ENCODE measurements around the gene RNLS.

RNLS gene

DNA sequence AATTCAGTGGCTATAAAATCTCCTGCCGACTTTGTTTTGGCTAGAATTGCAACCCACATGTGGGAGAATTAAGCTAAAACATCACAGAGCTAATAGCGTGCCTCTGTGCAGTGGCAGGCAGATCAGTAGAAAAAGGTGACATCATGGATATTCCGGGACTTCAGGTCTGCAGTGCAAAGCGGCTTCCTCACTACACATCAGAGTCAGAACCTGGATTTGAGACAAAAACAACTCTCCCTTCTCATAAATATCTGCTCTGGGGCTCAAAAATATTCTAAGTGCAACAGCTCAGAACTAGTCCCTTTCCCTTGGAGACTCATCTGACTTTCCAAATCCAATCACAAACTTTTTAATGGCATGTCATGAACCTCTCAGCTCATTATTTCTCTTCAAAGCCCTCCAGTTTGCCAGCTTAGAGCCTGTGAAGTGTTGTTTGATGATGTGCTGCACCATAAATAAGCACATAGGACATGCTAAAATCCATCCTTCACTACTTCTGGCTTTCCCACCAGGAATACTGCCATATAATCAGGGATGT, 337.1 kb downstream of the RNLS start:
- DNase-seq: no peak

DNA sequence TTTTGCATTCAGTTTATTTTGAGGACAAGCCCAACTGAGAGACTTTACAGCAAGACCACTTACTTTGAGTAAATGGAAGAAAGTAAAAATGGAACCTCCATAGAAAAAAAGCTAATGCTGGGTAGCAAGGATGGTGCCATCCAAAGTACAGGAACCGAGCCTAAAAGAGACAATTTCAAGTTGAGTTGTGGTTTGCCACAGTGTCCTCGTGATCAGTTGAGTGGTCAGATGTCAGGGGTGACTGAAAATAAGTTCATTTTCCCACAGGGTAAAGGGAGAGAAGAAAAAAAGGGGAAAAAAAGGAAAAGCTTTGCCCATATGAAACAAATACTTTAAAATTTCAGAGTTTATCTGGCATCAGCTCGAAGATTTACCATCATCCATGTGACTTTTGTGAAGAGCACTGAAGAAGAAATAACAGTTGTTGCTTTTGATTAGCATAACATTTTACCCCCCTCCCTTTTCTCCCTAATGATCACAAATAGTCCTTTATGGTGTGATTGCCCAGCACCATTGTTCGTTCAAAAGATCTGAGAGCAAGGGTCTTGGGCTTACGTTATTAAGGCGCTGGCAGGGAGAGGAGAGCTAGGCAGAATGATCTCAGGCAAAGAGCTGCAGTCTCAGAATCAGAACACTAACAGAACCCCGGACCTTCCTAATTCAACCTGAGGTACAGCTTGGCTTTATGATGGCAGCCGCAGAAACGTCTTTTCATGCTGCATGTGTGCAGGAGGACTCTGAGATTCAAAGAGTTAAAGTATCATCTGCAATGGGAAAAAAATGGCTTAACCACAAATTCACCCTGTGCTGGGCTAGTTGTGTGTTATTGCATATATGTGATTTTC, 338.1 kb downstream of the RNLS start:
- no peak for DNase-seq

DNA sequence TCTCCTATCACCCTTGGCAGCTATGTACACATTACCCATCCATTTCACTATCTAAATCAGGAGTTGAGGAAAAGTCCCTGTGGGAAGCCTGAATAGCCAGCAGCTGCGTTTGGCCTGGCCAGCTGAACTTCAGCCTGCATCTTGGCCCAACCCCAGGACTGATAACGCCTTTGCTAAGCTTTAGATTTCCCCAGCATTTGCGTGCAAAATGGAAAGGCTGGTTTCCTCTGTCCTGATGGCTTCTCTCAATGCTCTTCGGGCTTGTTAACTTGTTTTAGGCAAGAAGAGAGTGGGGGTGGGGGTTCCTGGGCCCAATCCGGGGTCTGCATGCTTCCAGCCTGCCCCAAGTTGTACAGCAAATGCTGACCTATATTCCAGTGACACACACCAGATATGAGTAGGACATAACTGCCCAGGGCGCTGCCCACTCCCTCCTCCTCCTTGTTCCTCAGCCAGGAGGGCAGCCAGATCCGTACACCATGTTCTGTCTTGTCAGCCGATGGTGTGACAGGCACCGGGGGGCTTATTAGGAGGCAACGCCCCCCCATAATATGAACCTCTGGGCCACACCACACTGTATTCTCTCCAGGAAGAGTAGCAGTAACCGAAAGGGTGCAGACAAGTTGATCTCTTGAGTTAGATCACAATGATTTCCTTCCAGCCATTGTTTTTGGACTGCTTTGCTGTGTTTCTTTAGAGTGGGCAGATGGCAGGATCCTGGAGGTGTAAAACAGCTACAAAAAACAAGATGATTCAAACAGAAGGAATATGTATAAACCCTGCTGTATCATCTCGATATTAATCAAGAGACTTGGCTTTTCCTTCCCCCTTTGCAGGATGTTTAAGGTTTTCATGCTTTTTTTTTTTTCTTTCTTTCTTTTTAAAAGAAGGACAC, 339.0 kb downstream of the RNLS start:
- no peak for DNase-seq

DNA sequence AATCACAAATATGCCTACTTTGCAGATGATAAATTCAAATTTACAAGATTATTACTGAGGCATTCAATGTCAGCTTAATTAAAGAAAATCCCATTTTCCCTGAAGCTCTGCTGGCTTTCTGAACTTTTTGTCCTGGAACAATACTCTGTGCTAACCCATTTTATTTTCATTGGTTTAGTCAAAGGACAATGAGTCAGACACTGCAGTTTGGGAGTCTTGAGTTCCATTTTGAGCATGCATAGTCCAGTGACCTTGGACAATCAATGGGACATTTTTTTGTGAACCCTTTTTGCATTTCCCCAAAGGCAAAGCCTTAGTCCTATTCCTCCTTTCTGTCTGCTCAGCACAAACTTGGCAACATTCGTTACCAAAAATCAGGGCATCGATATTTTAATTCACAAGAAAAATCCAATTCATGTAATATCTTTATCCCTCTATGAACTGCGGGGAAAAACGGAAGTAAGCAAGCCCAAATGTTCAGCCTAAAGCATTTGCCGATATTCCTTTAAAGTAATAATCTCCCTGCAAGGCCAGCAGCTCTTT, 339.8 kb downstream of the RNLS start:
- DNase-seq: no peak

DNA sequence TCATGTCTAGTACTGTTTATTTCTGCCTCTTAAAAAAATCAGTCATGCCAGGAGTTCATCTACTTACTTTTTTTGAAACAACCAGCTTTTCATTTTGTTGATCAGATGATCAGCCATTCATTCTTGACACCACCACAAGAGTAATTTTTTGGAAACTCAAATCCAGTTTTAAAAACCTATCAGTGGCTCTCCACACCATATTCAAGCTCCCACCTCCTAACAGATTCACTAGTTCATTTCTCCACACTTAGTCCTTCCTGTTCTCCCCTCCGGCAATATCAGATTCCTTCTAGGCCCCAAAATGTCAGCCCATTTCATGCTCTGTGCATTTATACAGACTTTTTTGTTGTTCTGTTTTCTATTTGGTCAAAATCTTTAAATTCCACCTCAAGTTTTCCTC, 341.6 kb downstream of the RNLS start:
- no peak for DNase-seq

DNA sequence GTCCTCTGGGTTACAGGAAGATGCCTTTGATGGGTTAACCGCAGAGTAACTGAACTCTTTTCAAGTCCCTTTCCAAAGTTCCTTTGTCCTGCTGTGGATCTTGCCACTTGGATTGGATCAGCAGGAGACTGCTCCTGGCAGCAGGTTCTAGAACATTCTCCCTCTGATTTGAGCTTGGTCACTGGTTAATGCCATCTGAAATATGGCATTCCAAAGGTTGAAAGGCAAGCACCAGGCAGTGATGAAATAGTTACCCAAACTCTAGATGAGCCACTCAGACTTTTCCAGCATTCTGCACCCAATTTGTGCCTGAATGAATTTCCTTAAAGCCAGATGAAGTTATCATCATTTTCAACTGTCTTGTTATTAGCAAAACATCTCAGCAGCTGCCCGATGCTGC, 343.9 kb downstream of the RNLS start:
- DNase-seq: no peak

DNA sequence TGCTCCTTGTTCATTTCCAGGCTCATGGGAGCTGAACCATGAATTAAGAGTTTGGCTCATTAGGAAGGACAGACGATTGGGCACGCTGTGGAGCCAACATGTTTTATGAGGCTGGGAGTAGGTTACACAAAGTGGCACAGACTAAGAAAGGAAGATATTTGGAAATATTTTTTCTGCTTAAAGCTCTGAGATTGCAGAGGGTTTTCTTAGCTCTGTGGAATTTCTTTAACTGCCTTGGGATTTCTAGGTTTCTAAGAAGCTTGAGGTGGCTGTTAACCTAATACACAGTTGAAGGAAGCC, 344.6 kb downstream of the RNLS start:
- no peak for DNase-seq

DNA sequence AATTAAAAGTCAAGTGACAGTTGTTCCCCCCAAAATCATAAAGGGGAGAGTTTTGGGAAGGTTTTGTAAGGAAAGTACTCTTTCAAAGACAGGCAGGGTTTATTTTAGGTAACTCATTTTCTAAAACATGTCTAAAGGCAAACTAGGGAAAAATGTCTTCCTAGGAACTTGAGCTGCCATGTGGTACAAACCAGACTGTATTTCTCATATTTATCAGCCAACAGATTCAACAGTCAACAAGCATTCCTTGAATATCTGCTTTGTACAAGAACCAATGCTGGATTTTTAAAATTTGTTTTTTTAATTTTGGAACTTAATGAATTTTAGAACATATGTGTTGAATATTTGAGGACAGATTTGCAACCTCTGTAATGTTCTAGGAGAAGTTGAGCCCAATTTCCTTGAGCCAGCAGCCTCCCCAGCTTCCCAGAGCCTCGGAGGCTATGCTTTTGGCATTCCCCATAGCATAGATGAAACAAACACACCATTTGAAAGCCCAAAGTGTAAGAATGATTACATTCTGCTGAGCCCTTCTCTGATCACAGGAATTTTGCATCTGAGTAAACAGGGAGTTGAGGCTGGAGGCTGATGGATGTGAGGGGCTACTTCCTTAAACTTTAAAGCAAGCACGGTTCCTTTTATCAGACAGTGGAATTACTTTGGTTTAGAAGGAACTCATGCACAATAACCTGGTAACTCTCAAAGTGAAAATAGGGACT, 345.1 kb downstream of the RNLS start:
- no peak for DNase-seq

DNA sequence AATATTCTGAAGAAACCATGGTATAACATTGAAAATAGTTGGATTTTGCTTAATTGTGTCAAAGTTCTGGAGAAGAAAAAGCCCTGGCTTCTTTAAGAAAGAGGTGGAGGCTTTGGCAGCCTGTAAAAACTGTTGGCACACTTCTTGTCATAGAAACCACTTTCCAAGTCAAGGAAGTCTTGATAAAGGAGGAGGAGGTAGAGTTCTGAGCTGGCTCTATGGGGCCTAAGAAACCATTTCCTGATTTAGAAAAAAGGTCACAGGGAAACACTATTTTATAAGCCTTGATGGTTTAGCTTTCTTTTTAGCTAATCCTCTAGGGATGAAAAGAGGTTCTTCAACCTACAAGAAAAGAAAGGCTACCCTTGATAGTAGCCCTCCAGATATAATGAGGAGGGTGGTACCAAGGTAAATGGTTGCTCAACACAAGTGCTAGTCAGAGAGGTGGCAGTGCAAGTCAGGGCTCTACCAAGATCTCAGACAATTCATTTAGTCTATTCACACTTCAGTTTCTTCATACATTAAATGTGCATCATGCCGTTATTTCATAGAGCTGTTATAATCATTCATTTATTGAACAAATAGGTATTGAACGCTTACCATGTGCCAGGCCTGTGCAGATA, 346.9 kb downstream of the RNLS start:
- no peak for DNase-seq

DNA sequence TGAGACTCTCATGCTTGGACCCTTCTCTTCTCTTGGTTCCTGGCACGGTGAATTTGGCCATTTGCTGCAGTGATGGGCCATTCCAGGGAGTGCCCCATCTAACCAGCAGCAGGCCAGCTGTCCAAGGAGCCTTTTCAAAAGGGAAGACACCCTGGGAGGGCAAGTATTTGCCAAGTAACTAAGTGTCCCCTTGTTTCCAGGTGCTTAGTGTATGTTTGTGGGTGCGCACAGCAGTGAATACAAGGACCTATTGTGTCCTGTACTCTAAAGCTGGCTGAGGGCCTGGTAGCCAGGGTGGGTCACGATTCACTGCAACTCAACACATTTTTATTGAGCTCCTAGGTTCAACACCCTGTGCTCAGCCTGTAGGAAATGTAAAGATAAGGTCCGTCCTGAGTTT, 348.8 kb downstream of the RNLS start:
- DNase-seq: no peak

DNA sequence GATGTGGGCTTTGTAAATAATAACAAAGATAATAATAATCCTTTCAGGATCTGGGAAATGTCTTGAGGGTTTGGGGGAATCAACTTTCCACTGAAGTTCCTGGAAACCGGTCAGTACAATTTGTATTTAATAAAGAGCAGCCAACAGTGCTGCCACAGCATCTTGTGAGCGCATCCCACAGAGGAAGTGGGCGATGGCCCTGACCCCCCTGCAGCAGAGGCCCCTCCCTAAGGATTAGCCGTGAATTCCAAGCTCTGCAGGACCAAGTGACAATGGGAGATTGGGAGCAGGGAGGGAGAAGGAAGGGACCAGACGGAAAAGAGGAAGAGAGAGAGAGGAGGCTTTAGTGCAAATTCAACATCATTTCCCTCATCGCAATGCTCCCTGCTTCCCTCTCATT, 349.2 kb downstream of the RNLS start:
- no peak for DNase-seq

DNA sequence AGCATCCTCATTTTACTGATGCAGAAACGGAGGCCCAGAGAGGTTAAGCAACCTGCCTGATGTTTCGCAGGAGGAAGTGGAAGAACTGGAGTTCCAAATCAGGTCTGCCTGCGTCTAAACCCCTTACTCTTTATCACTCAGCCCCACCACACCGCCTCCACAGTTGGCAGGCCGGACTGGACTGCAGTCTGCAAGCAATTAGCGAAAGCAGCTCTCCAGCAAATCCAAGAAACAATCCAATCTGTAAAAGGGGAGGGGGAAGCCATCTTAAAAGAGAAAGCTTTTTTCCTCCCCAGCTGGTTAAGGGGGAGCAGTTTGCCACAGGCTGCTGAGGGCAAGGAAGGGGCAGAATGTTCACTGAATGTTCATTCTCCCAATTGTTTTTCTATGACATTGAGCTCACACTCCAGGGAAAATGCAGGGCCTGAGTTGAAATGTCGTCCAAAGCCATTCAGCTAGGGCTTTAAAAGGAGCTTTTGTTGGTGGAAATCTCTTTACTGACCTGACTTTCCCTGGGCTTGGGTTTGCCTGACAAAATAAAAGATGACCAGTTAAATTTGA, 350.1 kb downstream of the RNLS start:
- no peak for DNase-seq

DNA sequence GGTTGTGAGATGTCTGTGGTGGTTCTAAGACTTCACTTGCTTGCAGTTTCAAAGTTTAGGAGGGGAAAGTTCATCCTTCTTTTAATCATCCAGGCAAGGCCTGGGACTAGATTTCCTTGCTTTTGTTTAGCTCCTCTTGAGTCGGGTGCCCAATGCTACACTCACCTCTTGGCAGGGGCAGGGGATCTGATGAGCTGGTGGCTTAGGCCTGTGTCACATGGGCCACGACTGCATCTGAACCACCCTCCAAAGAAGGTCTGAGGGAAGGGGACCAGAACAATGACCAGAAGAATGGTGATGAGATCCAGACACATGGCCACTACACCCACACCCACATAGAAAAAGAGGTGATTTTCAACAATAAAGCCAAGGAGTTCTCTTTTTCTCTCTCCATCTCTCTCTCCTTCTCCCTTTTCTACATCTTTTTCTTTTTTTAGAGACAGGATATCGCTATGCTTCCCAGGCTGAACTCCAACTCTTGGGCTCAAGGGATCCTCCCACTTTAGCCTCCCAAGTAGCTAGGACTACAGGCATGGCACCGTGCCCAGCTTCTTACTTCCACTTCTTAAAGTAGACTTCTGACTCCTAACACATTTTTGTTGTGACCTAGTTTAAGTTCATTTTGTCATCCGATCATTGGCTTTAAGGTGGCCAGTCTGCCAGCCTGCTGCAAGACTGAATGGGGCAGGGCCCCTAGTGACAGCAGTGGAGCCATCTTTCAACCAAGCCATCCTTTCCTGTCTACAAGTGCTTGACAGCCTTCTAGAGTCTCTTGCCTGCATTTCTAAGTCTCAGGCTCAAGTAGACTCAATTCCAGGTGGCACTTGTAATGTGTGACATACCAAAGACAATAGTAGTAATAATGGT, 350.9 kb downstream of the RNLS start:
- DNase-seq: no peak

DNA sequence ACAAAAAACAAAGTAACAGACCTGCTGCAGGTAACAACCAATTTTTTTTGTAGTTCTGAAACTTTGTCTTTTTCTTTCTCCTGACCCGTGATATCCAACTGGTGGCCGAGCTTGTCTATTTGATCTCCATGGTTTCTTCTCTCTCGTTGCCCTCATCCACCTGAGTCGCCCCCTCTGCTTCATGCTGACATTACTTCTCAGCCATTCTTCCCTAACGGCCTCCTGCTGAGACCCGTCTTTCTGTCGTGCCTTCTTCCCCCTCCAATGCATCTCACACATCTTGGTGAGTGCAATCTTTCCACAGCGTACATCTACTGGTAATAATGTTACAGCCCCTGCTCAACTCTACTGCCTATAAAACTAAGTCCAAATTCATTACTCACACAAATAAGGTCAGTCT, 352.9 kb downstream of the RNLS start:
- no peak for DNase-seq

DNA sequence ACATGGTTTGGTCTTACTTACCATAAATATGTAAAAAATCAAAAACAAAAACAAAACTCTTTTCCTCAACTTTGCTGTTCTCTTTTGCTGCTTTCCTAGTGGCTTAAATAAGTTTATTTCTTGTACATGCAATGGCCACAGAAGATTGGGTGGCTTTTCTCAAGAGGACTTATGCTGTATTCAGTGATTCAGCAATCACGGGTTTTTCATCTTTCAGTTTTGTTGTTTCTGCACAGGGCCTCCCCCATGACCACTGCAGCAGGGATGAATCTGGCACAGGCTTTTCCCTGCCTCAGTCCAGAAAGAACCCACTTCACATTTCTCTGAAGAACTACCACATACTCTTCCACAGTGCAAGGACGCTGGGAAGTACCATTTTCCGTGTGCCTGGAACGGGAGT, 355.0 kb downstream of the RNLS start:
- DNase-seq: no peak

DNA sequence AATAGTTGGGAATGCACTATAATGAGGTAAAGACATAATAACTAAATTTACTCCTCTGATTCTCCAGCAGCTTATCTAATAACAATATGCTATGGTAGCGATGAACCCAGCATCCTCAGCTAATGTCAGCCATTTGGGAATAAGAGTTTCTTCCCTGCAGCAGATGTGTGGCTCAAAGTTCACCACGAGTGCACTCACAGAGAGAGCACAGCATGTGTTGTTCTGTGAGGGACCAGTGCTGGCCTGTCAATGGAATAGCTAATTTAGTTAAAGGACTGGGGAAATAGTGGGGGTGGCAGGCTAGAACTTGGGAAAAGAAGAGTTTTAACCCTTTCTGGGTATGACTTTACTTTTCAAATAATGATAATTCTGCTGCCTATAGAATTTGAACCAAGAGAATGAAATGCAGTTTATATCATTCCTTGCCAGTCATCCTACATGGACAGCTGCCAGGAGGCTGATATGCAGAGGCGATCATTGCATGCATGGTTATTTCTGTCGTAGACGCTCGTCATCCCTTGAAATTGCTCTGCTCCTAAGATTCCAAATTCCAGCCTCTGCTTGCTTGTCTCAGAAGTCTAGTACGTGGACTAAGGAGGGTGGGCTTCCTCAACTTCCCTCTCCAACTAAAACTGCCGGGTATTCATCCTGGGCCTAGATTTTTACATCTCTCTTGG, 355.6 kb downstream of the RNLS start:
- no peak for DNase-seq

DNA sequence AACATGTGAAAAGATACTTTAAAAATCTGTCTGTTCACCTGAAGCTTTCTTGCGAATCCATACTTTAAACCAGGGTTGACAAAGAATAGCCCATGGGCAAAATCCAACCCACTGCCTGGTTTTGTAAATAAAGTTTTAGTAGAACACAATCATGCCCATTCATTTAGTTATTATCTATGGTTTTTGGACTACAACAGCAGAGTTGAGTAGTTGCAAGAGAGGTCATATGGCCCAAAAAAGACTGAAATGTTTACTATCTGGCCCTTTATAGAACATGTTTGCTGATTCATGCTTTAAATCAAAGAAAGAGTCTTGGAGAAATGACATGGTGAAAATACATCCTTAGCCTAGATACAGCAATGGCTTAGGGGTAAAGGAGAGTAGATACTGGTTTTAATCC, 356.2 kb downstream of the RNLS start:
- DNase-seq: no peak

DNA sequence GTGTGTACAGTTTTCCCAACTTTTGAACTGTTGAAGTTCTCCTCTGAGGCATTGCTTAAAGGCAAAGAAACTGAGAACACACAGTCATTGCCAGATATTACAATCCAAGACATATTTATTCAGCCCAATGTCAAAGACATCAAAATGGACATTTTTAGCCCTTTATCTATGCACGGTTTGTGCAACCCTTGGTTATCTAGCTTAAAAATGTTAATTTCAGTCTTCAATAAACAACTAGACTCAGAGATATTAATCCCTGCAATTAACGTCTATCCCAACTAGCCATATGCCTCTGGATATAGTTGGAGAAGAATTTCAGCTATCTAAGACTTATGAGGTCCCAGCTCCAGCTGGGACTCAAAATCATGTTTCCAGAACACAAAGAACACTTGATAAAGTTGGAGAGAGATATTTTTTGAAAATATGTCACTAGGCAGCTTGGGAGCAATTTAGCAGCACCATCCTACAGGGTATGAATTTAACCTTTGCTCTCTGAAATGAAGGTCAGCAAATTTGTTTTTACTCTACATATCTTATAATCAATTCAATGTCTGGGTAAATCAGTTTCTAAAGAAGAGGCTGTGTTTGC, 357.0 kb downstream of the RNLS start:
- no peak for DNase-seq
